NCI-H1694 (cell line): ENCODE data around the gene PCDHA9.
A peak's percentile ranks its signal among the peaks of the same experiment; 100 is the strongest.
"Not testable (repeated sequence)": the region's sequence is repeated elsewhere in the genome, so short reads cannot be mapped to it uniquely, and the experiment has no call there.

Experiments
- DNase-seq: peaks from one replicate; lab custom pipeline; 2025; lab: John Stamatoyannopoulos, UW

The PCDHA9 gene

DNA sequence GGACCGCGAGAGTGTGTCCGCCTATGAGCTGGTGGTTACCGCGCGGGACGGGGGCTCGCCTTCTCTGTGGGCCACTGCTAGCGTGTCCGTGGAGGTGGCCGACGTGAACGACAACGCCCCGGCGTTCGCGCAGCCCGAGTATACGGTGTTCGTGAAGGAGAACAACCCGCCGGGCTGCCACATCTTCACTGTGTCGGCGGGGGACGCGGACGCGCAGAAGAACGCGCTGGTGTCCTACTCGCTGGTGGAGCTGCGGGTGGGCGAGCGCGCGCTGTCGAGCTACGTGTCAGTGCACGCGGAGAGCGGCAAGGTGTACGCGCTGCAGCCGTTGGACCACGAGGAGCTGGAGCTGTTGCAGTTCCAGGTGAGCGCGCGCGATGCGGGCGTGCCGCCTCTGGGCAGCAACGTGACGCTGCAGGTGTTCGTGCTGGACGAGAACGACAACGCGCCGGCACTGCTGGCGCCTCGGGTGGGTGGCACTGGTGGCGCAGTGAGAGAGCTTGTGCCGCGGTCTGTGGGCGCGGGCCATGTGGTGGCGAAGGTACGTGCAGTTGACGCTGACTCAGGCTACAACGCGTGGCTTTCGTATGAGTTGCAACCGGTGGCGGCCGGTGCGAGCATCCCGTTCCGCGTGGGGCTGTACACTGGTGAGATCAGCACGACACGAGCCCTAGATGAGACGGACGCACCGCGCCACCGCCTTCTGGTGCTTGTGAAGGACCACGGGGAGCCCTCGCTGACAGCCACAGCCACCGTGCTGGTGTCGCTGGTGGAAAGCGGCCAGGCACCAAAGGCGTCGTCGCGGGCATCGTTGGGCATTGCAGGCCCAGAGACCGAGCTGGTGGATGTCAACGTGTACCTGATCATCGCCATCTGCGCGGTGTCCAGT lies 12.3 kb upstream of the PCDHA9 start:
- DNase-seq = no peak

DNA sequence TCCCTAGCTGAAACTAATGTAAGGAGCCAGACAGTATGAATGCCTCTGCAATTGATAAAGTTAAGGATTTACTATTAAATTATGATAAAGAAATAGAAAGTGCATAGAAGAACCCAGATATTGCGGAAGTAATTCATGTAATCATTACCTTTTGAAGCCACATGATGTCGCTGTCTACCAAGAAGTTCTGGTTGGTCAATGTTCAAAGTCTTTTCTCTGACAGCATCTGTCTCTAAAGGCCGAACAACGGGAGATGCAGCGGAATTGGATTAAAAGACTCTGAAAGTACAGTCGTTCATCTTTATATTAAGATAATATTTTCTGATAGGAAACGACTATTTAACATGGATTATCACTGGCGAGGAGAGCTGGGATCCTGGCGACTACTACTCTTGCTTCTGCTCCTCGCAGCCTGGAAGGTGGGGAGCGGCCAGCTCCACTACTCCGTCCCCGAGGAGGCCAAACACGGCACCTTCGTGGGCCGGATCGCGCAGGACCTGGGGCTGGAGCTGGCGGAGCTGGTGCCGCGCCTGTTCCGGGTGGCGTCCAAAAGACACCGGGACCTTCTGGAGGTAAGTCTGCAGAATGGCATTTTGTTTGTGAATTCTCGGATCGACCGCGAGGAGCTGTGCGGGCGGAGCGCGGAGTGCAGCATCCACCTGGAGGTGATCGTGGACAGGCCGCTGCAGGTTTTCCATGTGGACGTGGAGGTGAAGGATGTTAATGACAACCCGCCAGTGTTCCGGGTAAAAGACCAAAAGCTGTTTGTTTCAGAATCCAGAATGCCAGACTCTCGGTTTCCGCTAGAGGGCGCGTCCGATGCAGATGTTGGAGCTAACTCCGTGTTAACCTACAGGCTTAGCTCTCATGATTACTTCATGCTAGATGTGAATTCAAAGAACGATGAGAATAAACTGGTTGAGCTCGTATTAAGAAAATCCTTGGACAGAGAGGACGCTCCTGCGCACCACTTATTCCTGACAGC lies 6.9 kb upstream of the PCDHA9 start, which contains the start of gene PCDHA8:
Gene PCDHA8 (plus strand): TSS at position 210 of the 985 bp plus-strand sequence. CDS start 135 bp downstream, at position 345.
- DNase-seq = peak; percentile 38

DNA sequence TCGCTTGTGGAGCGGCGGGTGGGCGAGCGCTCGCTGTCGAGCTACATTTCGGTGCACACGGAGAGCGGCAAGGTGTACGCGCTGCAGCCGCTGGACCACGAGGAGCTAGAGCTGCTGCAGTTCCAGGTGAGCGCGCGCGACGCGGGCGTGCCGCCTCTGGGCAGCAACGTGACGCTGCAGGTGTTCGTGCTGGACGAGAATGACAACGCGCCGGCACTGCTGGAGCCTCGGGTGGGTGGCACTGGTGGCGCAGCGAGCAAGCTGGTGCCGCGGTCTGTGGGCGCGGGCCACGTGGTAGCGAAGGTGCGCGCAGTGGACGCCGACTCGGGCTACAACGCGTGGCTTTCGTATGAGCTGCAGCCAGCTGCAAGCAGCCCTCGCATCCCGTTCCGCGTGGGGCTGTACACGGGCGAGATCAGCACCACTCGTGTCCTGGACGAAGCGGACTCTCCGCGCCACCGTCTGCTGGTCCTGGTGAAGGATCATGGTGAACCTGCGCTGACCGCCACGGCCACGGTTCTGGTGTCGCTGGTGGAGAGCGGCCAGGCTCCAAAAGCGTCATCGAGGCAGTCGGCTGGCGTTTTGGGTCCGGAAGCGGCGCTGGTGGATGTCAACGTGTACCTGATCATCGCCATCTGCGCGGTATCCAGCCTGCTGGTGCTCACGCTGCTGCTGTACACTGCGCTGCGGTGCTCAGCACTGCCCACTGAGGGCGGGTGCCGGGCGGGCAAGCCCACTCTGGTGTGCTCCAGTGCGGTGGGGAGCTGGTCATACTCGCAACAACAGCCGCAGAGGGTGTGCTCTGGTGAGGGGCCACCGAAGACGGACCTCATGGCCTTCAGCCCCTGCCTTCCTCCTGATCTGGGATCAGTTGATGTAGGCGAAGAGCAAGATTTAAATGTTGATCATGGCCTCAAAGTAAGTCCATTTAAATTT lies 5.1 kb upstream of the PCDHA9 start:
- no peak for DNase-seq

DNA sequence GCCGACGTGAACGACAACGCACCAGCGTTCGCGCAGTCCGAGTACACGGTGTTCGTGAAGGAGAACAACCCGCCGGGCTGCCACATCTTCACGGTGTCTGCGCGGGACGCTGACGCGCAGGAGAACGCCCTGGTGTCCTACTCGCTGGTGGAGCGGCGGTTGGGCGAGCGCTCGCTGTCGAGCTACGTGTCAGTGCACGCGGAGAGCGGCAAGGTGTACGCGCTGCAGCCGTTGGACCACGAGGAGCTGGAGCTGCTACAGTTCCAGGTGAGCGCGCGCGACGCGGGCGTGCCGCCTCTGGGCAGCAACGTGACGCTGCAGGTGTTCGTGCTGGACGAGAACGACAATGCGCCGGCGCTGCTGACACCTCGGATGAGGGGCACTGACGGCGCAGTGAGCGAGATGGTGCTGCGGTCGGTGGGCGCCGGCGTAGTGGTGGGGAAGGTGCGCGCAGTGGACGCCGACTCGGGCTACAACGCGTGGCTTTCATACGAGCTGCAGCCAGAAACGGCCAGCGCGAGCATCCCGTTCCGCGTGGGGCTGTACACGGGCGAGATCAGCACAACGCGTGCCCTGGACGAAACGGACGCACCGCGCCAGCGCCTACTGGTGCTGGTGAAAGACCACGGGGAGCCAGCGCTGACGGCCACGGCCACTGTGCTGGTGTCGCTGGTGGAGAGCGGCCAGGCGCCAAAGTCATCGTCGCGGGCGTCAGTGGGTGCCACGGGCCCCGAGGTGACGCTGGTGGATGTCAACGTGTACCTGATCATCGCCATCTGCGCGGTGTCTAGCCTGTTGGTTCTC lies 1.9 kb downstream of the PCDHA9 start:
- DNase-seq = not testable (repeated sequence)

DNA sequence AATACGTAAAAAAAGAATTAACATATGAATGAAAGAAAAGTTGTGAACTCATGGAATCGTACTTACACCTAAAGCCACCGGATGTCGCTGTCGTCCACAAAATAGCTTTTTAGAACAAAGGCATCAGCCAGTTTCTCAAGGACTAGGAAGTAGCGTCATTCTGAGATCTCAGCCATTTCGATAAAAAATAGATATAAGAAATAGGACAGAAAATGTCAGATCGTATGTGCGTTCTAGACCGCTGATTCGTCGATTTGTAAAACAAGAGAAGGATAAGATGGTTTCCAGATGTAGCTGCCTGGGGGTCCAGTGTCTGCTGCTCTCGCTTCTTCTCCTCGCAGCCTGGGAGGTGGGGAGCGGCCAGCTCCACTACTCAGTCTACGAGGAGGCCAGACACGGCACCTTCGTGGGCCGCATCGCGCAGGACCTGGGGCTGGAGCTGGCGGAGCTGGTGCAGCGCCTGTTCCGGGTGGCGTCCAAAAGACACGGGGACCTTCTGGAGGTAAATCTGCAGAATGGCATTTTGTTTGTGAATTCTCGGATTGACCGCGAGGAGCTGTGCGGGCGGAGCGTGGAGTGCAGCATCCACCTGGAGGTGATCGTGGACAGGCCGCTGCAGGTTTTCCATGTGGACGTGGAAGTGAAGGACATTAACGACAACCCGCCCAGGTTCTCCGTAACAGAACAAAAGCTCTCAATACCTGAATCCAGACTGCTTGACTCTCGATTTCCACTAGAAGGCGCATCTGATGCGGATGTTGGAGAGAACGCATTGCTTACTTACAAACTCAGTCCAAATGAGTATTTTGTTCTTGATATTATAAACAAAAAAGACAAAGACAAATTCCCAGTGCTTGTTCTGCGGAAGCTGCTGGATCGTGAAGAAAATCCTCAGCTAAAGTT lies 7.8 kb downstream of the PCDHA9 start, which contains the start of gene PCDHA10:
Gene PCDHA10 (plus strand): TSS at position 126 of the 903 bp plus-strand sequence. CDS start 152 bp downstream, at position 278.
- no peak for DNase-seq

DNA sequence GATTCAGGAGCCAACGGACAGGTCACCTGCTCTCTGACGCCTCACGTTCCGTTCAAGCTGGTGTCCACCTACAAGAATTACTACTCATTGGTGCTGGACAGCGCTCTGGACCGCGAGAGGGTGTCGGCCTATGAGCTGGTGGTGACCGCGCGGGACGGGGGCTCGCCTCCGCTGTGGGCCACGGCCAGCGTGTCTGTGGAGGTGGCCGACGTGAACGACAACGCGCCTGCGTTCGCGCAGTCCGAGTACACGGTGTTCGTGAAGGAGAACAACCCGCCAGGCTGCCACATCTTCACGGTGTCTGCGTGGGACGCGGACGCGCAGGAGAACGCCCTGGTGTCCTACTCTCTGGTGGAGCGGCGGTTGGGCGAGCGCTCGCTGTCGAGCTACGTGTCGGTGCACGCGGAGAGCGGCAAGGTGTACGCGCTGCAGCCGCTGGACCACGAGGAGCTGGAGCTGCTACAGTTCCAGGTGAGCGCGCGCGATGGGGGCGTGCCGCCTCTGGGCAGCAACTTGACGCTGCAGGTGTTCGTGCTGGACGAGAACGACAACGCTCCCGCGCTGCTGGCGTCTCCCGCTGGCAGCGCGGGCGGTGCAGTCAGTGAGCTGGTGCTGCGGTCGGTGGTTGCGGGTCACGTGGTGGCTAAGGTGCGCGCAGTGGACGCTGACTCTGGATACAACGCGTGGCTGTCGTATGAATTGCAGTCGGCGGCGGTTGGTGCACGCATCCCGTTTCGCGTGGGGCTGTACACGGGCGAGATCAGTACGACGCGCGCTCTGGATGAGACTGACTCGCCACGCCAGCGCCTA lies 9.2 kb downstream of the PCDHA9 start:
- no peak for DNase-seq

DNA sequence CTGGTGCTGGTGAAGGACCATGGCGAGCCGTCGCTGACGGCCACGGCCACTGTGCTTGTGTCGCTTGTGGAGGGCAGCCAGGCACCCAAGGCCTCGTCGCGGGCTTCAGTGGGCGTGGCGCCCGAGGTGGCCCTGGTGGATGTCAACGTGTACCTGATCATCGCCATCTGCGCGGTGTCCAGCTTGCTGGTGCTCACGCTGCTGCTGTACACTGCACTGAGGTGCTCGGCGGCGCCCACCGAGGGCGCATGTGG lies 9.7 kb downstream of the PCDHA9 start:
- DNase-seq = no peak

DNA sequence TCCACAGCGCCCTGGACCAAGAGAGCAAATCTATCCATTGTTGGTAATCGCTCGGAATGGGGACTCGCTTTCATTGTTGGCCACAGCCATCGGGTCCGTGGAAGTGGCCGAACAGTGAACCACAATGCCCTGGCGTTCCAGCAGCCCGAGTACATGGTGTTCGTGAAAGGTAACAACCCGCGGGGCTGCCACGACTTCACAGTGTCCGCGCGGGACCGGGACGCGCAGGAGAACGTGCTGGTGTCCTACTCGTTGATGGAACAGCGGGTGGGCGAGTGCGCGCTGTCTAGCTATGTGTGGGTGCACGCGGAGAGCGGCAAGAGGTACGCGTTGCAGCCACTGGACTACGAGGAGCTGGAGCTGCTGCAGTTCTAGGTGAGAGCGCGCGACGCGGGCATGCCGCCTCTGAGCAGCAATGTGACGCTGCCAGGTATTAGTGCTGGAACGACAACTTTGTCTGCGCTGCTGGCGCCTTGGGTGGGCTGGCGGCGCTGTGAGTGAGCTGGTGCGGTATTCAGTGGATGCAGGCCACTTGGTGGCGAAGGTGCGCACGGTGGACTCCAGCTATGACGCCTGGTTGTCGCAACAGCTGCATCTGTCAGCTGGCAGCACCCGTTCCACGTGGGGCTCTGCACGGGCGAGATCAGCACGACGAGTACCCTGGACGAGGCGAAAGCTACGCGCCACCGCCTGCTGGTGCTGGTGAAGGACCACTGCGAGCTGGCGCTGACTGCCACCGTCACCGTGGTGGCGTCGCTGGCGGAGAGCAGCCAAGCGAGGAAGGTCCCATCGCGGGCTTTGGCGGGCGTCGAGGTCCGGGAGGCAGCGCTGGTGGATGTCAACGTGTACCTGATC lies 14.5 kb downstream of the PCDHA9 start:
- DNase-seq = no peak

DNA sequence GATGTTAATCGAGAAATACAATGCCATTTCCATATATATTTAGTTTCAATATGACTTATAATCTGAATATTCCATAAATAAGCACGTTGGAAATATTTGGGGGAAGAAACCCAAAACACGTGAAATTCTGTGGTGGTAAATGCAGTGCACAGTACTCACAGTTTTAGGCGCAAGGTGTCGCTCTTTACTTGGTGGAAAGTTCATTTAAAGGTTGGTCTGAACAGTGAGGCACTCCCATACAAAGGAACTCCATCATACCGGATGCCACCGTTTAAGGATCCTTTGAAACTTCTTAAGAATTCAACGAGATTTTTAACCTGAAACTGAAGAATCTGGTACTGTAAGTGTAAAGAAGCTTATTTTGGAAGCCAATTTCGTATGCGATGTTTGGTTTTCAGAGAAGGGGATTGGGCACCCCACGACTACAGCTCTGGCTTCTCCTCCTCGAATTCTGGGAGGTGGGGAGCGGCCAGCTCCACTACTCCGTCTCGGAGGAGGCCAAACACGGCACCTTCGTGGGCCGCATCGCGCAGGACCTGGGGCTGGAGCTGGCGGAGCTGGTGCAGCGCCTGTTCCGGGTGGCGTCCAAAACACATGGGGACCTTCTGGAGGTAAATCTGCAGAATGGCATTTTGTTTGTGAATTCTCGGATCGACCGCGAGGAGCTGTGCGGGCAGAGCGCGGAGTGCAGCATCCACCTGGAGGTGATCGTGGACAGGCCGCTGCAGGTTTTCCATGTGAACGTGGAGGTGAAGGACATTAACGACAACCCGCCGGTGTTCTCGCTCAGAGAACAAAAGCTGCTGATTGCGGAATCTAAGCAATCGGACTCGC lies 20.8 kb downstream of the PCDHA9 start, which contains the start of gene PCDHA11:
Gene PCDHA11 (plus strand): TSS at position 237 of the 834 bp plus-strand sequence. CDS start 147 bp downstream, at position 384.
- peak; percentile 83 for DNase-seq

DNA sequence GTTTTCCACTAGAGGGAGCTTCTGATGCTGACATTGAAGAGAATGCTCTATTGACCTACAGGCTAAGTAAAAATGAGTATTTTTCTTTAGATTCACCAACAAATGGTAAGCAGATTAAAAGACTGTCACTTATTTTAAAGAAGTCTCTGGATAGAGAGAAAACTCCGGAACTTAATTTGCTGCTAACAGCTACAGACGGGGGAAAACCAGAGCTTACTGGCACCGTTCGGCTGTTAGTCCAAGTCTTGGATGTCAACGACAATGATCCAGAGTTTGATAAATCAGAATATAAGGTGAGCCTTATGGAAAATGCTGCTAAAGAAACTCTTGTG lies 21.3 kb downstream of the PCDHA9 start:
- peak; percentile 56 for DNase-seq

DNA sequence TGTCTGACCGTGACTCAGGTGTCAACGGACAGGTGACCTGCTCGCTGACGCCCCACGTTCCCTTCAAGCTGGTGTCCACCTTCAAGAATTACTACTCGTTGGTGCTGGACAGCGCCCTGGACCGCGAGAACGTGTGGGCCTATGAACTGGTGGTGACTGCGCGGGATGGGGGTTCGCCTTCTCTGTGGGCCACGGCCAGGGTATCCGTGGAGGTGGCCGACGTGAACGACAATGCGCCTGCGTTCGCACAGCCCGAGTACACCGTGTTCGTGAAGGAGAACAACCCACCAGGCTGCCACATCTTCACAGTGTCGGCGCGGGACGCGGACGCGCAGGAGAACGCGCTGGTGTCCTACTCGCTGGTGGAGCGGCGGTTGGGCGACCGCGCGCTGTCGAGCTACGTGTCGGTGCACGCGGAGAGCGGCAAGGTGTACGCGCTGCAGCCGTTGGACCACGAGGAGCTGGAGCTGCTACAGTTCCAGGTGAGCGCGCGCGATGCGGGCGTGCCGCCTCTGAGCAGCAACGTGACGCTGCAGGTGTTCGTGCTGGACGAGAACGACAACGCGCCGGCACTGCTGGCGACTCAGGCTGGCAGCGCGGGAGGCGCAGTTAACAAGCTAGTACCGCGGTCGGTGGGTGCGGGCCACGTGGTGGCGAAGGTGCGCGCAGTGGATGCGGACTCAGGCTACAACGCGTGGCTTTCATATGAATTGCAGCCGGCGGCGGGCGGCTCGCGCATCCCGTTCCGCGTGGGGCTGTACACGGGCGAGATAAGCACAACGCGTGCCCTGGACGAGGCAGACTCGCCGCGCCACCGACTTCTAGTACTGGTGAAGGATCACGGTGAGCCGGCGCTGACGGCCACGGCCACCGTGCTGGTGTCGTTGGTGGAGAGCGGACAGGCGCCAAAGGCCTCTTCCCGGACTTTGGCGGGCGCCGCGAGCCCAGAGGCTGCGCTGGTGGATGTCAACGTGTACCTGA lies 22.3 kb downstream of the PCDHA9 start:
- no peak for DNase-seq

DNA sequence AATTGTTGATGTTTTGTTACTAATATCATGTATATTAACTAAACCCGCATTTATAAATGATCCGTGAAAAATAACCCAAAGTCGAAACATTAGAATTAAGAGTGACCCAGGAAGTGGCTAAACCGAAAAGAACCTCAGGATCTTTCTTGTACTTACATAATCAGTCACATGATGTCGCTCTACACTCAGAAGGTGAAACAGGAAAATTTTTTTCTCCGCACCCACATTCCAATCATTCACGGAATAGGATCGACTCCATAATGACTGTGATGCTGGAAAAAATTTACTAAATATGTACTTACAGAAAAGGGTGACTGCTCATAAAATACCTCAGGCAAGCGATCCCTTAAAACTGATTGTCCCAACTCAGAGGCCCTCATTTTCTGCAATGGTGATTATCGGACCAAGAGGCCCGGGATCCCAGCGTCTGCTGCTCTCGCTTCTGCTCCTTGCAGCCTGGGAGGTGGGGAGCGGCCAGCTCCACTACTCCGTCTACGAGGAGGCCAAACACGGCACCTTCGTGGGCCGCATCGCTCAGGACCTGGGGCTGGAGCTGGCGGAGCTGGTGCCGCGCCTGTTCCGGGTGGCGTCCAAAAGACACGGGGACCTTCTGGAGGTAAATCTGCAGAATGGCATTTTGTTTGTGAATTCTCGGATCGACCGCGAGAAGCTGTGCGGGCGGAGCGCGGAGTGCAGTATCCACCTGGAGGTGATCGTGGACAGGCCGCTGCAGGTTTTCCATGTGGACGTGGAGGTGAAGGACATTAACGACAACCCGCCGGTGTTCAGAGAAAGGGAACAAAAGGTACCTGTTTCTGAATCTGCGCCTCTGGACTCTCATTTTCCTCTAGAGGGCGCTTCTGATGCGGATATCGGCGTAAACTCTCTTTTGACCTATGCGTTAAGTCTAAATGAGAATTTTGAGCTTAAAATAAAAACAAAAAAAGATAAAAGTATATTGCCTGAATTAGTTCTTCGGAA lies 27.2 kb downstream of the PCDHA9 start, which contains the start of gene PCDHA12:
Gene PCDHA12 (plus strand): TSS at position 224 of the 981 bp plus-strand sequence. CDS start 165 bp downstream, at position 389.
- no peak for DNase-seq

DNA sequence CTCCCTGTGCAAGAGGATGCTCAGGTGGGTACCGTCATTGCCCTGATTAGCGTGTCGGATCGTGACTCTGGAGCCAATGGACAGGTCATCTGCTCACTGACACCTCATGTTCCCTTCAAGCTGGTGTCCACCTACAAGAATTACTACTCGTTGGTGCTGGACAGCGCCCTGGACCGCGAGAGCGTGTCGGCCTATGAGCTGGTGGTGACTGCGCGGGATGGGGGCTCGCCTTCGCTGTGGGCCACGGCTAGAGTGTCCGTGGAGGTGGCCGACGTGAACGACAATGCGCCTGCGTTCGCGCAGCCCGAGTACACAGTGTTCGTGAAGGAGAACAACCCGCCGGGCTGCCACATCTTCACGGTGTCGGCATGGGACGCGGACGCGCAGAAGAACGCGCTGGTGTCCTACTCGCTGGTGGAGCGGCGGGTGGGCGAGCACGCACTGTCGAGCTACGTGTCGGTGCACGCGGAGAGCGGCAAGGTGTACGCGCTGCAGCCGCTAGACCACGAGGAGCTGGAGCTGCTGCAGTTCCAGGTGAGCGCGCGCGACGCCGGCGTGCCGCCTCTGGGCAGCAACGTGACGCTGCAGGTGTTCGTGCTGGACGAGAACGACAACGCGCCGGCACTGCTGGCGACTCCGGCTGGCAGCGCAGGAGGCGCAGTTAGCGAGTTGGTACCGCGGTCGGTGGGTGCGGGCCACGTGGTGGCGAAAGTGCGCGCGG lies 28.5 kb downstream of the PCDHA9 start:
- DNase-seq = not testable (repeated sequence)

DNA sequence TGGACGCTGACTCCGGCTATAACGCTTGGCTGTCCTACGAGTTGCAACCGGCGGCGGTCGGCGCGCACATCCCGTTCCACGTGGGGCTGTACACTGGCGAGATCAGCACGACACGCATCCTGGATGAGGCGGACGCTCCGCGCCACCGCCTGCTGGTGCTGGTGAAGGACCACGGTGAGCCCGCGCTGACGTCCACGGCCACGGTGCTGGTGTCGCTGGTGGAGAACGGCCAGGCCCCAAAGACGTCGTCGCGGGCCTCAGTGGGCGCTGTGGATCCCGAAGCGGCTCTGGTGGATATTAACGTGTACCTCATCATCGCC lies 29.0 kb downstream of the PCDHA9 start:
- no peak for DNase-seq
